ENCODE measurements around the gene GALNT15.

GALNT15 gene

GRCh38 chr3:16236856-16237393 lies 62.4 kb downstream of the GALNT15 start:
- H3K4me3 Mint-ChIP-seq = no peak overlapping the region
- no peaks in the 10 kb centered on the region for H3K36me3 Mint-ChIP-seq (ENCODE audit: low read depth)
- peaks cover 3% of the 10 kb centered on the region for H3K4me1 Mint-ChIP-seq (ENCODE audit: low read depth)
- H3K27ac Mint-ChIP-seq = no peak overlapping the region
- peaks cover 2% of the 10 kb centered on the region for H3K27me3 Mint-ChIP-seq (ENCODE audit: low read depth)
- H3K9me3 Mint-ChIP-seq = no peaks in the 10 kb centered on the region
- DNase-seq (ENCODE audit: low spot score) = no peak

GRCh38 chr3:16239086-16239770 lies 64.7 kb downstream of the GALNT15 start:
- Mint-ChIP-seq H3K36me3 (ENCODE audit: low read depth) (no peaks in the 10 kb centered on the region), H3K27ac (no peak overlapping the region), H3K4me1 (ENCODE audit: low read depth) (peaks cover 11% of the 10 kb centered on the region), H3K4me3 (no peak overlapping the region), H3K27me3 (ENCODE audit: low read depth) (no peaks in the 10 kb centered on the region), H3K9me3 (no peaks in the 10 kb centered on the region)
- no peak for DNase-seq (ENCODE audit: low spot score)

- H3K27ac Mint-ChIP-seq = no peak overlapping the region
- H3K4me3 Mint-ChIP-seq = no peak overlapping the region
- H3K36me3 Mint-ChIP-seq (ENCODE audit: low read depth) = no peaks in the 10 kb centered on the region
- H3K9me3 Mint-ChIP-seq = no peaks in the 10 kb centered on the region
- peaks cover 12% of the 10 kb centered on the region for H3K4me1 Mint-ChIP-seq (ENCODE audit: low read depth)
- H3K27me3 Mint-ChIP-seq (ENCODE audit: low read depth) = no peaks in the 10 kb centered on the region
- DNase-seq (ENCODE audit: low spot score) = no peak
Measured at GRCh38 chr3:16239780-16240179, 65.3 kb downstream of the GALNT15 start.

- no peaks in the 10 kb centered on the region for H3K9me3 Mint-ChIP-seq
- peaks cover 12% of the 10 kb centered on the region for H3K4me1 Mint-ChIP-seq (ENCODE audit: low read depth)
- H3K27ac Mint-ChIP-seq = no peak overlapping the region
- DNase-seq (ENCODE audit: low spot score) = no peak
- no peak overlapping the region for H3K4me3 Mint-ChIP-seq
- no peaks in the 10 kb centered on the region for H3K27me3 Mint-ChIP-seq (ENCODE audit: low read depth)
- H3K36me3 Mint-ChIP-seq (ENCODE audit: low read depth) = no peaks in the 10 kb centered on the region
Measured at GRCh38 chr3:16240229-16241023, 65.9 kb downstream of the GALNT15 start.

- Mint-ChIP-seq H3K9me3 (no peaks in the 10 kb centered on the region), H3K27me3 (ENCODE audit: low read depth) (no peaks in the 10 kb centered on the region), H3K4me1 (ENCODE audit: low read depth) (peaks cover 12% of the 10 kb centered on the region), H3K36me3 (ENCODE audit: low read depth) (no peaks in the 10 kb centered on the region), H3K27ac (no peak overlapping the region), H3K4me3 (no peak overlapping the region)
- DNase-seq (ENCODE audit: low spot score) = no peak
Measured at GRCh38 chr3:16241225-16241624, 66.7 kb downstream of the GALNT15 start.

GRCh38 chr3:16242177-16242576 lies 67.7 kb downstream of the GALNT15 start:
- no peak overlapping the region for H3K27ac Mint-ChIP-seq
- peaks cover 17% of the 10 kb centered on the region for H3K4me1 Mint-ChIP-seq (ENCODE audit: low read depth)
- no peaks in the 10 kb centered on the region for H3K36me3 Mint-ChIP-seq (ENCODE audit: low read depth)
- H3K9me3 Mint-ChIP-seq = no peaks in the 10 kb centered on the region
- H3K4me3 Mint-ChIP-seq = no peak overlapping the region
- no peaks in the 10 kb centered on the region for H3K27me3 Mint-ChIP-seq (ENCODE audit: low read depth)
- DNase-seq (ENCODE audit: low spot score) = no peak

- no peak overlapping the region for H3K4me3 Mint-ChIP-seq
- H3K27ac Mint-ChIP-seq = no peak overlapping the region
- H3K9me3 Mint-ChIP-seq = no peaks in the 10 kb centered on the region
- H3K27me3 Mint-ChIP-seq (ENCODE audit: low read depth) = no peaks in the 10 kb centered on the region
- no peak for DNase-seq (ENCODE audit: low spot score)
- H3K4me1 Mint-ChIP-seq (ENCODE audit: low read depth) = peaks cover 24% of the 10 kb centered on the region
- H3K36me3 Mint-ChIP-seq (ENCODE audit: low read depth) = no peaks in the 10 kb centered on the region
Measured at GRCh38 chr3:16243706-16244490, 69.4 kb downstream of the GALNT15 start.

- no peak overlapping the region for H3K27ac Mint-ChIP-seq
- H3K4me3 Mint-ChIP-seq = no peak overlapping the region
- no peaks in the 10 kb centered on the region for H3K9me3 Mint-ChIP-seq
- H3K36me3 Mint-ChIP-seq (ENCODE audit: low read depth) = no peaks in the 10 kb centered on the region
- H3K4me1 Mint-ChIP-seq (ENCODE audit: low read depth) = peaks cover 24% of the 10 kb centered on the region
- DNase-seq (ENCODE audit: low spot score) = no peak
- no peaks in the 10 kb centered on the region for H3K27me3 Mint-ChIP-seq (ENCODE audit: low read depth)
Measured at GRCh38 chr3:16245609-16246008, 71.1 kb downstream of the GALNT15 start.

- H3K9me3 Mint-ChIP-seq = no peaks in the 10 kb centered on the region
- DNase-seq (ENCODE audit: low spot score) = peak; percentile 69
- H3K27me3 Mint-ChIP-seq (ENCODE audit: low read depth) = no peaks in the 10 kb centered on the region
- H3K4me3 Mint-ChIP-seq = no peak overlapping the region
- H3K36me3 Mint-ChIP-seq (ENCODE audit: low read depth) = no peaks in the 10 kb centered on the region
- H3K4me1 Mint-ChIP-seq (ENCODE audit: low read depth) = peaks cover 22% of the 10 kb centered on the region
- no peak overlapping the region for H3K27ac Mint-ChIP-seq
Measured at GRCh38 chr3:16247282-16248061, 73.0 kb downstream of the GALNT15 start.

- Mint-ChIP-seq H3K9me3 (no peaks in the 10 kb centered on the region), H3K4me3 (no peak overlapping the region), H3K27ac (no peak overlapping the region), H3K27me3 (ENCODE audit: low read depth) (no peaks in the 10 kb centered on the region), H3K4me1 (ENCODE audit: low read depth) (peaks cover 20% of the 10 kb centered on the region), H3K36me3 (ENCODE audit: low read depth) (no peaks in the 10 kb centered on the region)
- DNase-seq (ENCODE audit: low spot score) = no peak
Measured at GRCh38 chr3:16248556-16248955, 74.1 kb downstream of the GALNT15 start.

- peaks cover 15% of the 10 kb centered on the region for H3K4me1 Mint-ChIP-seq (ENCODE audit: low read depth)
- no peaks in the 10 kb centered on the region for H3K27me3 Mint-ChIP-seq (ENCODE audit: low read depth)
- no peak overlapping the region for H3K4me3 Mint-ChIP-seq
- H3K27ac Mint-ChIP-seq = no peak overlapping the region
- H3K36me3 Mint-ChIP-seq (ENCODE audit: low read depth) = no peaks in the 10 kb centered on the region
- no peak for DNase-seq (ENCODE audit: low spot score)
- H3K9me3 Mint-ChIP-seq = no peaks in the 10 kb centered on the region
Measured at GRCh38 chr3:16249336-16249735, 74.9 kb downstream of the GALNT15 start.

GRCh38 chr3:16249886-16250285 lies 75.4 kb downstream of the GALNT15 start:
- H3K4me1 Mint-ChIP-seq (ENCODE audit: low read depth) = peaks cover 18% of the 10 kb centered on the region
- no peak for DNase-seq (ENCODE audit: low spot score)
- H3K36me3 Mint-ChIP-seq (ENCODE audit: low read depth) = no peaks in the 10 kb centered on the region
- H3K27me3 Mint-ChIP-seq (ENCODE audit: low read depth) = no peaks in the 10 kb centered on the region
- H3K9me3 Mint-ChIP-seq = no peaks in the 10 kb centered on the region
- H3K27ac Mint-ChIP-seq = no peak overlapping the region
- H3K4me3 Mint-ChIP-seq = no peak overlapping the region

GRCh38 chr3:16251316-16252085 lies 77.0 kb downstream of the GALNT15 start:
- Mint-ChIP-seq H3K27ac (no peak overlapping the region), H3K36me3 (ENCODE audit: low read depth) (no peaks in the 10 kb centered on the region), H3K4me3 (no peak overlapping the region), H3K27me3 (ENCODE audit: low read depth) (no peaks in the 10 kb centered on the region), H3K9me3 (no peaks in the 10 kb centered on the region), H3K4me1 (ENCODE audit: low read depth) (peaks cover 25% of the 10 kb centered on the region)
- DNase-seq (ENCODE audit: low spot score) = no peak

All from T-helper 2 cell treated with Interferon-gamma antibody and Interleukin-4, amounts not matched to agents 5 μg/mL and 100 μg/mL, for 36 hours (primary cell).